Measurements from ENCODE around the gene FBN1.

The FBN1 gene

GRCh38 chr15:48645558-48646330 is at the start of gene FBN1:
Gene FBN1 (minus strand): TSS chr15:48645709. CDS start chr15:48644769, 940 bp downstream.
- peak; percentile 83 for DNase-seq

- no peak for DNase-seq
These were observed 48.0 kb upstream of the FBN1 start for GRCh38 chr15:48693484-48693883.

GRCh38 chr15:48688493-48688892 is 43.0 kb upstream of the FBN1 start:
- DNase-seq = no peak

- DNase-seq = no peak
These were observed 38.7 kb upstream of the FBN1 start for GRCh38 chr15:48683991-48684765.

GRCh38 chr15:48682942-48683651 is 37.6 kb upstream of the FBN1 start:
- DNase-seq = no peak

- peak; percentile 73 for DNase-seq
These were observed 35.8 kb upstream of the FBN1 start for GRCh38 chr15:48681353-48681752.

- DNase-seq = peak; percentile 87
These were observed 35.3 kb upstream of the FBN1 start for GRCh38 chr15:48680841-48681240.

- DNase-seq = no peak
These were observed 34.4 kb upstream of the FBN1 start for GRCh38 chr15:48679952-48680351.

- DNase-seq = no peak
These were observed 33.3 kb upstream of the FBN1 start for GRCh38 chr15:48678851-48679250.

GRCh38 chr15:48677821-48678220 is 32.3 kb upstream of the FBN1 start:
- no peak for DNase-seq

- DNase-seq = no peak
These were observed 29.9 kb upstream of the FBN1 start for GRCh38 chr15:48675436-48675835.

- no peak for DNase-seq
These were observed 29.4 kb upstream of the FBN1 start for GRCh38 chr15:48674876-48675275.

- no peak for DNase-seq
These were observed 26.7 kb upstream of the FBN1 start for GRCh38 chr15:48672206-48672605.

- peak; percentile 68 for DNase-seq
These were observed 25.9 kb upstream of the FBN1 start for GRCh38 chr15:48671103-48672022.

GRCh38 chr15:48667701-48668100 is 22.2 kb upstream of the FBN1 start:
- no peak for DNase-seq

GRCh38 chr15:48664436-48664835 is 18.9 kb upstream of the FBN1 start:
- DNase-seq = no peak

GRCh38 chr15:48657950-48658591 is 12.6 kb upstream of the FBN1 start:
- DNase-seq = no peak

GRCh38 chr15:48654801-48655200 is 9.3 kb upstream of the FBN1 start:
- no peak for DNase-seq

GRCh38 chr15:48653913-48654670 is 8.6 kb upstream of the FBN1 start:
- DNase-seq = no peak

- DNase-seq = no peak
These were observed 7.7 kb upstream of the FBN1 start for GRCh38 chr15:48653216-48653615.

GRCh38 chr15:48652510-48653076 is 7.1 kb upstream of the FBN1 start:
- DNase-seq = no peak
